Astrocyte of the cerebellum (primary cell): ENCODE results near the gene NSUN2.
A peak's percentile ranks its signal among the peaks of the same experiment; 100 is the strongest.

Experiments used
- DNase-seq: peaks from one replicate; pipeline ENCODE4 v3.0.0-alpha.2; 2011; ENCODE audit warnings: low read depth
- H3K4me3 ChIP-seq: 2 replicates; pipeline ENCODE4 v1.5.1; 2011; ENCODE audit warnings: mild to moderate bottlenecking, low read depth, low read length, moderate library complexity
- CTCF ChIP-seq: IDR thresholded peaks from 2 replicates; pipeline ENCODE4 v1.5.1; 2012; ENCODE audit warnings: low read length, low read depth, moderate library complexity, mild to moderate bottlenecking; ENCODE audit errors: missing control alignments
- in situ Hi-C: cut with HindIII; loops from 2 replicates; pipeline ENCODE4 v1.10.0; 2017; ENCODE audit warnings: low sequenced_read_pairs

The NSUN2 gene

GRCh38 chr5:6637022-6637421 is 4.2 kb upstream of the NSUN2 start:
- H3K4me3 ChIP-seq: no peak overlapping the region
- TF ChIP-seq CTCF: no peak
- no peak for DNase-seq
- in situ Hi-C loops: no loop called here

GRCh38 chr5:6636293-6636692 is 3.4 kb upstream of the NSUN2 start:
- no peak for TF ChIP-seq CTCF
- no peak overlapping the region for H3K4me3 ChIP-seq
- no peak for DNase-seq
- in situ Hi-C loops: no loop called here

GRCh38 chr5:6634788-6635430 is 2.1 kb upstream of the NSUN2 start:
- TF ChIP-seq CTCF: no peak
- DNase-seq: no peak
- in situ Hi-C loops: no loop called here
- no peak overlapping the region for H3K4me3 ChIP-seq

- in situ Hi-C loops: no loop called here
- no peak for TF ChIP-seq CTCF
- H3K4me3 ChIP-seq: peak overlapping the region; percentile 58
- DNase-seq: no peak
These were observed 1.5 kb upstream of the NSUN2 start for GRCh38 chr5:6634306-6634705.

GRCh38 chr5:6633469-6634245 is 813 bp upstream of the NSUN2 start:
- peak overlapping the region; percentile 58 for H3K4me3 ChIP-seq
- no peak for DNase-seq
- in situ Hi-C loops: no loop called here
- TF ChIP-seq CTCF: no peak

- peak overlapping the region; percentile 58 for H3K4me3 ChIP-seq
- DNase-seq: peak; percentile 11
- in situ Hi-C loops: no loop called here
- TF ChIP-seq CTCF: peak; percentile 26
These were observed 438 bp downstream of the NSUN2 start for GRCh38 chr5:6632324-6632887.
